BLaER1 treated with 17β-estradiol and CSF1 and Interleukin-3, amounts not matched to agents 10 nM and 100 nM (cell line): ENCODE data around the gene PCDHGB3.
"Not testable (repeated sequence)": the region's sequence is repeated elsewhere in the genome, so short reads cannot be mapped to it uniquely, and the experiment has no call there.

ENCODE experiments used
- H3K27ac ChIP-seq, 11 experiments: shearing (Covaris generic); formaldehyde crosslinking; 2 replicates each; pipeline ENCODE4 v1.8.1; 2022
- H3K27me3 ChIP-seq, 11 experiments: shearing (Covaris generic); formaldehyde crosslinking; 2 replicates each; pipeline ENCODE4 v1.8.1; 2022
- H3K36me3 ChIP-seq, 11 experiments: shearing (Covaris generic); formaldehyde crosslinking; 2 replicates each; pipeline ENCODE4 v1.8.1; 2022
- H3K4me1 ChIP-seq, 10 experiments: shearing (Covaris generic); formaldehyde crosslinking; 2 replicates each; pipeline ENCODE4 v1.8.1; 2022
- H3K4me2 ChIP-seq, 11 experiments: shearing (Covaris generic); formaldehyde crosslinking; 2 replicates each; pipeline ENCODE4 v1.8.1; 2022
- H3K4me3 ChIP-seq, 10 experiments: shearing (Covaris generic); formaldehyde crosslinking; 2 replicates each; pipeline ENCODE4 v1.8.1; 2022
- H3K9ac ChIP-seq, 11 experiments: shearing (Covaris generic); formaldehyde crosslinking; 2 replicates each; pipeline ENCODE4 v1.8.1; 2022
- H3K9me3 ChIP-seq, 11 experiments: shearing (Covaris generic); formaldehyde crosslinking; replicated peaks in 1 of 11; 2 replicates each; pipeline ENCODE4 v1.8.1; 2022
- H4K20me1 ChIP-seq, 11 experiments: shearing (Covaris generic); formaldehyde crosslinking; 2 replicates each; pipeline ENCODE4 v1.8.1; 2022
- Cebpa-rat ChIP-seq, 11 experiments: shearing (Covaris generic); IDR thresholded peaks; 2 replicates each; pipeline ENCODE4 v1.8.1; 2022

The PCDHGB3 gene

DNA sequence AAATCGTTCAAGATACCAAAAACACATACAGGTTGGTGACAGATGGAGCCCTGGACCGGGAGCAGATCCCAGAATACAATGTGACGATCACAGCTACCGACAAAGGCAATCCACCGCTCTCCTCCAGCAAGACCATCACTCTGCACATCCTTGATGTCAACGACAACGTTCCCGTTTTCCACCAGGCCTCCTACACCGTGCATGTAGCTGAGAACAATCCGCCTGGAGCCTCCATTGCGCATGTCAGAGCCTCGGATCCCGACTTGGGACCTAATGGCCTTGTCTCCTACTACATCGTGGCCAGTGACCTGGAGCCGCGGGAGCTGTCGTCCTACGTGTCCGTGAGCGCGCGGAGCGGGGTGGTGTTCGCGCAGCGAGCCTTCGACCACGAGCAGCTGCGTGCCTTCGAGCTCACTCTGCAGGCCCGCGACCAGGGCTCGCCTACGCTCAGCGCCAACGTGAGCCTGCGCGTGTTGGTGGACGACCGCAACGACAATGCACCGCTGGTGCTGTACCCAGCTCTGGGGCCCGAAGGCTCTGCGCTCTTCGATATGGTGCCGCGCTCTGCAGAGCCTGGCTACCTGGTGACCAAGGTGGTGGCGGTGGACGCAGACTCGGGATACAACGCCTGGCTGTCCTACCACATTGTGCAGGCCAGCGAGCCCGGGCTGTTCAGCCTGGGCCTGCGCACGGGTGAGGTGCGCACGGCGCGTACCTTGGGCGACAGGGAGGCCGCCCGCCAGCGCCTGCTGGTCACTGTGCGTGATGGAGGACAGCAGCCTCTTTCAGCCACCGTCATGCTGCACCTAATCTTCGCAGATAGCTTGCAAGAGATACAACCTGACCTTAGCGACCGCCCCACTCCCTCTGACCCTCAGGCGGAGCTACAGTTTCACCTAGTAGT is 1.8 kb downstream of the PCDHGB3 start:
- peaks cover 0 to 9% (median 0%) of the 10 kb centered on the region in 11 experiments; a peak in 4 of 22 replicates for H3K36me3 ChIP-seq
- H4K20me1 ChIP-seq, result no peaks in the 10 kb centered on the region
- H3K27me3 ChIP-seq, result peaks cover 0 to 6% (median 0%) of the 10 kb centered on the region in 11 experiments; a peak in 2 of 22 replicates
- TF ChIP-seq Cebpa-rat (IDR thresholded peaks at IDR 0.05), result no peak
- H3K27ac ChIP-seq, result no peak overlapping the region
- H3K9ac ChIP-seq, result no peak overlapping the region
- no peak overlapping the region for H3K4me2 ChIP-seq
- H3K4me3 ChIP-seq, result no peak overlapping the region; a peak in 1 of 20 replicates
- no peaks in the 10 kb centered on the region for H3K4me1 ChIP-seq
- peaks cover 73 to 85% (median 77%) of the 10 kb centered on the region in 11 experiments for H3K9me3 ChIP-seq

DNA sequence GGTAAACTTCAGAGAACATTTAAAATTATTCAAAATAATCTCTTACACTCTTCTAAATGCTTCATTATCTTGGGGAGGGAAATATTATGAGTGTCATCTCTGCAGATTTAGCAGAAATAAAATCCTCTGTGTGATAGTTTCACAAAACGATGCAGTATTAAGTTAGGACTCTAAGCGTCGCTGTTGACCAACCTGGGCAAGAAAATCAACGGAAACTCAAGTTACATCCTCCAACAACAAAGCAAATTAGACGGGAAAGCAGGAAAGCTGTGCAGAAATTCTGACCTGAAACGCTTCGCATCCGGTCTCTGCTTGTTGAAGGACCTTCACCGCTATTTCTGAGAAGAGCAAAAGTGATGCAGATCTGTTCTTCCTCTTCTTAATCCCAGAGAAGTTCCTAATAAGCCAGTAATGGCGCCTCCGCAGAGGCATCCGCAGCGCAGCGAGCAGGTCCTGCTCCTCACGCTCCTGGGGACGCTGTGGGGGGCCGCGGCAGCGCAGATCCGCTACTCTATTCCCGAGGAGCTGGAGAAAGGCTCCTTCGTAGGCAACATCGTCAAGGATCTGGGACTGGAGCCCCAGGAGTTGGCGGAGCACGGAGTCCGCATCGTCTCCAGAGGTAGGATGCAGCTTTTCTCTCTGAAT is 3.8 kb downstream of the PCDHGB3 start, which contains the start of gene PCDHGA6:
PCDHGA6 (plus strand) TSS at position 219 of the 645 bp plus-strand sequence; CDS start at position 412, 193 bp downstream.
- Histone ChIP-seq H3K4me3 (peak within 1 kb of the TSS in 1 of 10 experiments; percentile 11; a peak in 2 of 20 replicates), H3K27me3 (peaks cover 0 to 6% (median 0%) of the 10 kb centered on the region in 11 experiments; a peak in 2 of 22 replicates), H4K20me1 (no peaks in the 10 kb centered on the region), H3K27ac (no peak within 1 kb of the TSS), H3K4me2 (no peak within 1 kb of the TSS), H3K9me3 (peaks cover 77 to 90% (median 85%) of the 10 kb centered on the region in 11 experiments), H3K4me1 (no peaks in the 10 kb centered on the region), H3K36me3 (peaks cover 0 to 9% (median 0%) of the 10 kb centered on the region in 11 experiments; a peak in 4 of 22 replicates), H3K9ac (no peak within 1 kb of the TSS)
- no peak for TF ChIP-seq Cebpa-rat (IDR thresholded peaks at IDR 0.05)

DNA sequence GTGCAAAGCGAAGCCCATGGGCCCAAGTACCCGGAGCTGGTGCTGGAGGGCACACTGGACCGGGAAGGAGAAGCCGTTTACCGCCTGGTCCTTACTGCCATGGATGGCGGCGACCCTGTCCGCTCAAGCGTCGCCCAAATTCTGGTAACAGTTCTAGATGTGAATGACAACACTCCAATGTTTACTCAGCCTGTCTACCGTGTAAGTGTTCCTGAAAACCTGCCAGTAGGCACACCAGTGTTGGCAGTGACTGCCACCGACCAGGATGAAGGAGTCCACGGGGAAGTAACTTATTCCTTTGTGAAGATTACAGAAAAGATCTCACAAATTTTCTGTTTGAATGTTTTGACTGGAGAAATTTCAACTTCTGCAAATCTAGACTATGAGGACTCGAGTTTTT is 4.6 kb downstream of the PCDHGB3 start:
- no peak overlapping the region for H3K4me3 ChIP-seq
- no peak overlapping the region for H3K27ac ChIP-seq
- no peaks in the 10 kb centered on the region for H4K20me1 ChIP-seq
- no peaks in the 10 kb centered on the region for H3K4me1 ChIP-seq
- no peak overlapping the region for H3K9ac ChIP-seq
- peaks cover 0 to 6% (median 0%) of the 10 kb centered on the region in 11 experiments; a peak in 2 of 22 replicates for H3K27me3 ChIP-seq
- H3K4me2 ChIP-seq, result no peak overlapping the region
- TF ChIP-seq Cebpa-rat (IDR thresholded peaks at IDR 0.05), result no peak
- H3K36me3 ChIP-seq, result peaks cover 0 to 9% (median 0%) of the 10 kb centered on the region in 11 experiments; a peak in 4 of 22 replicates
- peaks cover 77 to 90% (median 84%) of the 10 kb centered on the region in 11 experiments for H3K9me3 ChIP-seq

- H3K4me2 ChIP-seq, H3K27ac ChIP-seq, H4K20me1 ChIP-seq, H3K9ac ChIP-seq, H3K27me3 ChIP-seq, H3K36me3 ChIP-seq, H3K4me3 ChIP-seq, H3K4me1 ChIP-seq: not testable (repeated sequence)
- H3K9me3 ChIP-seq, result peaks cover 69 to 86% (median 75%) of the 10 kb centered on the region in 11 experiments
Observed at GRCh38 chr5:141375444-141376155, 5.6 kb downstream of the PCDHGB3 start.

GRCh38 chr5:141382469-141383294 is 12.6 kb downstream of the PCDHGB3 start, which contains the start of gene PCDHGA7:
Gene PCDHGA7, plus strand, starts transcription at chr5:141382742. Its CDS starts 158 bp downstream, at chr5:141382900.
- TF ChIP-seq Cebpa-rat (IDR thresholded peaks at IDR 0.05), result no peak
- H3K4me1 ChIP-seq, result no peaks in the 10 kb centered on the region
- H3K9me3 ChIP-seq, result peaks cover 47 to 79% (median 52%) of the 10 kb centered on the region in 11 experiments
- H3K4me3 ChIP-seq, result no peak within 1 kb of the TSS
- peaks cover 0 to 4% (median 0%) of the 10 kb centered on the region in 11 experiments; a peak in 1 of 22 replicates for H3K36me3 ChIP-seq
- H4K20me1 ChIP-seq, result no peaks in the 10 kb centered on the region
- no peak within 1 kb of the TSS for H3K4me2 ChIP-seq
- H3K27ac ChIP-seq, result no peak within 1 kb of the TSS
- no peaks in the 10 kb centered on the region for H3K27me3 ChIP-seq
- H3K9ac ChIP-seq, result no peak within 1 kb of the TSS

GRCh38 chr5:141383345-141383744 is 13.3 kb downstream of the PCDHGB3 start:
- no peak overlapping the region for H3K27ac ChIP-seq
- no peak overlapping the region for H3K9ac ChIP-seq
- H3K4me3 ChIP-seq, result no peak overlapping the region
- TF ChIP-seq Cebpa-rat (IDR thresholded peaks at IDR 0.05), result no peak
- H3K27me3 ChIP-seq, result no peaks in the 10 kb centered on the region
- H3K36me3 ChIP-seq, result peaks cover 0 to 4% (median 0%) of the 10 kb centered on the region in 11 experiments; a peak in 1 of 22 replicates
- H3K4me2 ChIP-seq, result no peak overlapping the region
- peaks cover 47 to 75% (median 54%) of the 10 kb centered on the region in 11 experiments for H3K9me3 ChIP-seq
- no peaks in the 10 kb centered on the region for H4K20me1 ChIP-seq
- H3K4me1 ChIP-seq, result no peaks in the 10 kb centered on the region

GRCh38 chr5:141384471-141385267 is 14.6 kb downstream of the PCDHGB3 start:
- TF ChIP-seq Cebpa-rat (IDR thresholded peaks at IDR 0.05), result no peak

GRCh38 chr5:141387557-141388311 is 17.7 kb downstream of the PCDHGB3 start, which contains the start of gene PCDHGB4:
Gene PCDHGB4, plus strand, starts transcription at chr5:141387698. Its CDS starts 187 bp downstream, at chr5:141387885.
- not testable (repeated sequence) for H3K27me3 ChIP-seq, H3K4me3 ChIP-seq, H3K27ac ChIP-seq, H3K4me2 ChIP-seq, H3K9ac ChIP-seq, H4K20me1 ChIP-seq, H3K36me3 ChIP-seq
- Histone ChIP-seq H3K9me3 (peaks cover 58 to 73% (median 66%) of the 10 kb centered on the region in 11 experiments), H3K4me1 (peaks cover 0 to 14% (median 2%) of the 10 kb centered on the region in 10 experiments; a peak in 7 of 20 replicates)

More at GRCh38 chr5:141384471-141385267, 14.6 kb downstream of the PCDHGB3 start:
- Histone ChIP-seq H3K4me3 (no peak overlapping the region), H3K27me3 (no peaks in the 10 kb centered on the region), H3K9ac (no peak overlapping the region), H3K36me3 (peaks cover 0 to 4% (median 0%) of the 10 kb centered on the region in 11 experiments; a peak in 2 of 22 replicates), H3K4me1 (peaks cover 0 to under 1% (median 0%) of the 10 kb centered on the region in 10 experiments; a peak in 2 of 20 replicates), H3K9me3 (peaks cover 60 to 86% (median 67%) of the 10 kb centered on the region in 11 experiments), H3K27ac (no peak overlapping the region), H3K4me2 (no peak overlapping the region), H4K20me1 (no peaks in the 10 kb centered on the region)
